Activated T-helper 1 cell treated with anti-CD3 and anti-CD28 coated beads, Interleukin-12 subunit alpha, Interleukin-12 subunit beta, Interleukin-2, Interleukin-4 antibody, amounts not matched to agents 30 ng/mL and 10 ng/mL and 1 ng/mL, durations not matched to agents 14 hours and 24 hours and 36 hours (primary cell): ENCODE data around the gene MVP. TPM values are rescaled to one million over a fixed set of nuclear protein-coding genes. Genes with fewer than 3 reads are reported as not detected.
A peak's percentile ranks its signal among the peaks of the same experiment; 100 is the strongest.
"Not testable (repeated sequence)": the region's sequence is repeated elsewhere in the genome, so short reads cannot be mapped to it uniquely, and the experiment has no call there.

ENCODE experiments used
- DNase-seq: peaks from one replicate; pipeline ENCODE4 v3.0.0; 2021; ENCODE audit warnings: low spot score
- H3K27ac Mint-ChIP-seq: one replicate; pipeline ENCODE4 v1.8.0; 2021; ENCODE audit warnings: mild to moderate bottlenecking, mixed read lengths
- H3K27me3 Mint-ChIP-seq: one replicate; pipeline ENCODE4 v1.8.0; 2022; ENCODE audit warnings: mild to moderate bottlenecking, moderate library complexity, mixed read lengths; ENCODE audit not compliant: insufficient read depth
- H3K36me3 Mint-ChIP-seq: one replicate; pipeline ENCODE4 v1.8.0; 2021; ENCODE audit warnings: low read depth, mixed read lengths
- H3K4me1 Mint-ChIP-seq: one replicate; pipeline ENCODE4 v1.8.0; 2021; ENCODE audit warnings: low read depth, mixed read lengths
- H3K4me3 Mint-ChIP-seq: one replicate; pipeline ENCODE4 v1.8.0; 2021; ENCODE audit warnings: mild to moderate bottlenecking, moderate library complexity, mixed read lengths
- H3K9me3 Mint-ChIP-seq: one replicate; pipeline ENCODE4 v1.8.0; 2021; ENCODE audit warnings: mixed read lengths
- intact Hi-C: fragments of 100-400 bp; cut with micrococcal nuclease; formaldehyde crosslinking; loops from one replicate; pipeline ENCODE4 v1.15.1; 2024
- total RNA-seq: library from RNA; stranded (reverse); gene quantifications from 2 replicates; pipeline ENCODE4 v1.2.3, GENCODE V29; 2022

MVP gene
- total RNA-seq, 1 donor from 2014 or later: 124 TPM

DNA sequence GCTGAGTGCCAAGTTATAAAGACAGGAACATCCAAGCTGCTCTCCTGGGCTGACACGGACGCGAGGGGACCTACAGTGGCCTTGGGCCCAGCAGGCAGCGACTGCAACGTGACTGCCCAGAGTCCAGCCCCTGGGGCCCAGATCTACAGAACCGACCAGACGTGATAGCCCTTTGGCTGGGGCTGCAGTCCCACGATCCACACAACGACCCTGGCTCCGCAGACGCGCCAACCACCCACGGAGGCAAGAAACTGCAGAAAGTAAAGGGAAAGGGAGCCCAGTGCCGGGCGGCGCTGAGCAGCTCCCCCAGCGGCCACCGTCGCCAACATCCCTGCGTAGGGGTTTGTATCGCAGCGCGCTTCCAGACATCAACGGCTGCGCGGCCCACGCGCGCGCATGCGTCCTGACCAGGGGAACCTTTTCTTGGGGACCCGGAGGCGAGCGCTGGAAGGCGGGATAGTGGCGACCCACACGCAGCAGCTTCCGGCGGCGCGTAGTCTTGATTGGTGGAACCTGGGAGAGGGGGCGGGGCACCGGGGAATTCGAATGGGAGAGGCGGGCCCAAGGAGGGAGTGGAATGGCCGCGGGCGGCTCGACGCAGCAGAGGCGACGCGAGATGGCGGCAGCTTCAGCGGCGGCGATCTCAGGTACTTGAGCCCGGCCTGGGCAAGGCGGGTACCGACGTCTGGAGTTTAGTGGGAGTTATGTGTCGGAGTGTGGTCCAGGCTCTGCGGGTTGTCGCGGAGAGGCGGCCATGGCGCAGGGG lies 29.9 kb upstream of the MVP start, which contains the start of gene KIF22:
KIF22 (plus strand) TSS at position 569 of the 766 bp plus-strand sequence; CDS start at position 578, 9 bp downstream.
- H3K4me1 Mint-ChIP-seq: peaks cover 45% of the 10 kb centered on the region
- no peaks in the 10 kb centered on the region for H3K27me3 Mint-ChIP-seq
- peak within 1 kb of the TSS; percentile 99 for H3K4me3 Mint-ChIP-seq
- intact Hi-C loops: loop anchor here (1.0 to 5.0 kb wide), 10 partner anchors 15 to 968 kb away; partner anchors contain the start of genes ATXN2L, CDIPT, INO80E and KCTD13
- no peaks in the 10 kb centered on the region for H3K9me3 Mint-ChIP-seq
- H3K36me3 Mint-ChIP-seq: peaks cover 23% of the 10 kb centered on the region
- H3K27ac Mint-ChIP-seq: peak within 1 kb of the TSS; percentile 97
- DNase-seq: peak; percentile 100

DNA sequence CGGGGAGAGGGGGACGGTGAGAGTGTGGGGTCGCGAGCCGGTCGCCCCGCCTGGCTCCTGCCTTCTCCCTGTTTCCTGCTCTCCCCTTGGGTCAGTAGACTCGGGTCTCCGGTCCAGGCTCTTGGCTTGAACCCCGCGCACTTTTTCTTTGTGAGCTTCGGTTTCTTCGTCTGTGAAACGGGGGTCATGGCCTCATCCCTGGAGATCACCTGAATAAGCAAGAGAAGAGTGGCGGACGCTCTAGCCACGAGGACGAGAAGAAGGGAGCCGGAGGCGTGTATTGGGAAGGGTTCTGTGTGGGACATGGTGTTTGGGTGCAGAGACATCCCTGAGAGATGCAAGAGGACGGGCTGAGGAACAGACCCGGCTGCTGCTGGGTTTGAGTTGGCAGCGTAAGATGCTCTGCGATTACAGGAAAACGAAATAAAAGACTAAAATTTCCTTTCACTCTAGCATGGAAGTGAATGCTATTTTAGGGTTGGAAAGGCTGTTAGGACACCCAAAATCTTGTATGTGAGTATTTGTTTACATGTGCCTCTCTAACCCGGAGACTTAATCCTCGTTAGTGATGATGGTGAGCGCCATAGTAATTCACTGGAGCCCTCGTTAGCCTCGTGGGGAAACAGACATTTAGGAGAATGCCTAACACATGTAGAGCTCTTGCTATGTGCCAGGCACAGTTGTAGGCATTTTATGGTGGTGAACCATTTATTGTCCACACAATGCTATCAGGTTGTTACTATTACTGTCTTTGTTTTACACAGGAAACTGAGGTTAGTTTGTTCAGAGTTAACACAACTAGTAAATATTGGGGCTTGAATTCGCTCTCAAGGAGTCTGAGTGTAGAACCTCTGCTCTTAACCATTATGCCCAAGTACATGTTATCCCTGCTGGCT lies 29.1 kb upstream of the MVP start:
- Mint-ChIP-seq H3K9me3 (no peaks in the 10 kb centered on the region), H3K27me3 (no peaks in the 10 kb centered on the region), H3K4me3 (peak overlapping the region; percentile 99), H3K36me3 (peaks cover 24% of the 10 kb centered on the region), H3K4me1 (peaks cover 41% of the 10 kb centered on the region), H3K27ac (peak overlapping the region; percentile 97)
- intact Hi-C loops: loop anchor here (1.0 to 5.0 kb wide), 10 partner anchors 14 to 969 kb away; partner anchors contain the start of genes ATXN2L, CDIPT, INO80E and KCTD13
- DNase-seq: no peak

DNA sequence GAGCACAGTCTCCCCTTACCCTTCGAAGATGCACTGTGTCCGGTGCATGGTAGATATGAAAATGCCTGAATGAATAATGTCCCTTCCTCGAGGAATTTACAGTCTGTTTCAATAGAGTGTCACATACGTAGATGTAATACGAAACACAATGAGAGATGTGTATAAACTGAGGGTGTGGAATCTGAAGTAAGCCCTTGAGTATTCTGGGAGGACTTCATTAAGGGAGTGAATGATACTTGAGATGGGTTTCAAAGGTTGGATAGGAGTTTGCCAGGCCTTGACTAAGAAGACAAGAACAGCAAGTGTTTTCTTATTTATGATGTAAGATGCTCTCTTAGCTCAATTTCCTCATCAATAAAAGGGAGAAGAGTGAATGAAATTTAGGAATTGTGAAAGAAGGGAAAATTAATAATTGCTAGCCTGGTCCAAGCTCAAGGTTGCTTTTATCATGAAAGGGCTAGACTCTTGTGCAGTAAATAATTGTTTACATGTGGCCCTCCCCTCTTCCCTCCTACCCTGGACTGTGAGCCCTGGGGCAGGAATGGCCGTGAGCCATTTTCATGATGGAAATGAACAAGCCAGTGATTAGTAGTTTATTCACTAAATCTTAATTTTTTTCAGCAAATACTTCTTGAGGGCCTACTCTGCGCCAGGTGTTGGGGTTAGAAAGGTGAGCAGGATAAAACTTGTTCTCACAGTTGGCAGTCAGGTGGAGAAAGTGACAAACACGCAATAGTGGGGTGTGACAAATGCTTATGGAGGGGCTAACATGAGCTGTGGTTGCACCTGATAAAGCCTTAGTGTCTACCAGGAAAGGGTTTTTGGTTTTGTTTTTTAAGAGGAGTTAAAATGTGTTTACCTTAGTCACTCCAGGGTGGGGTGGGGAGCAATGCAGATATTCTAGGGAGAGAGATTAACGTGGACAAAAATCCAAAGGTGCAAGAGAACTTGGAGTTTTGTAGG lies 28.1 kb upstream of the MVP start:
- H3K36me3 Mint-ChIP-seq: peaks cover 30% of the 10 kb centered on the region
- H3K4me3 Mint-ChIP-seq: peak overlapping the region; percentile 99
- H3K9me3 Mint-ChIP-seq: no peaks in the 10 kb centered on the region
- no peaks in the 10 kb centered on the region for H3K27me3 Mint-ChIP-seq
- peak overlapping the region; percentile 97 for H3K27ac Mint-ChIP-seq
- H3K4me1 Mint-ChIP-seq: peaks cover 41% of the 10 kb centered on the region
- no peak for DNase-seq
- intact Hi-C loops: loop anchor here (2.0 to 5.0 kb wide), 3 partner anchors 53 to 970 kb away; partner anchors contain the start of gene ATXN2L

DNA sequence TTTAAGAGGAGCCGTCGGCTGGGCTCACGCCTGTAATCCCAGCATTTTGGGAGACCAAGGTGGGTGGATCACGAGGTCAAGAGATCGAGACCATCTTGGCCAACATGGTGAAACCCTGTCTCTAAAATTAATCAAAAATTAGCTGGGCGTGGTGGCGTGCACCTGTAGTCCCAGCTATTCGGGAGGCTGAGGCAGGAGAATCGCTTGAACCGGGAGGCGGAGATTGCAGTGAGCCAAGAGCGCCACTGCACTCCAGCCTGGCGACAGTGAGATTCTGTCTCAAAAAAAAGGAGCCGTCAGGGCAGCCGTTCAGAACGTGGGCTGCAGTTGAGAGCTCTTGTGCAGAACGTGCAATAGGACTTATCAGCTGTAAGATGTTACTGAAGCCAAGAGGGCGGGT lies 27.1 kb upstream of the MVP start:
- Mint-ChIP-seq H3K36me3 (peaks cover 38% of the 10 kb centered on the region), H3K4me1 (peaks cover 41% of the 10 kb centered on the region), H3K27ac (peak overlapping the region; percentile 49), H3K4me3 (peak overlapping the region; percentile 99)
- H3K27me3 Mint-ChIP-seq, H3K9me3 Mint-ChIP-seq, DNase-seq: not testable (repeated sequence)
- intact Hi-C loops: loop anchor here (5.0 kb wide), 1 partner anchor 971 kb away; the partner anchor contains the start of gene ATXN2L

DNA sequence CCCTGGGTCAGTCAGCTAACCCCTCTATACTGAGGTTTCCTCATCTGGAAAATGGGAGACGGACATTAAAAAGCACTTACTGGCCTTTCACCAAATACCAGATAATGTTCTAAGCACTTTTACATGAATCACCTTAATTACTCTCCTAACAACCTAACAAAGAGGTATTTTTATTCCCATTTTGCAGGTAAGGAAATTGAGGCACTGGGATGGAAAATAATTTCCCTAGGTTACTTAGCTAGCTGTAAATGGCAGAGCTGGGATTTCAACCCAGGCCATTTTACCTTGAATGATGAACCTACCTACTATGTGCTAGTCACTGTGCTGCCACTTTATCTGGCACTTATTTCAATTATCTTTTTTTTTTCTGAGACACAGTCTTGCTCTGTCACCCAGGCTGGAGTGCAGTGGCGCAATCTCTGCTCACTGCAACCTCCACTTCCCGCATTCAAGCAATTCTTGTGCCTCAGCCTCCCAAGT lies 26.0 kb upstream of the MVP start:
- Mint-ChIP-seq H3K27ac (peak overlapping the region; percentile 13), H3K4me3 (no peak overlapping the region), H3K27me3 (no peaks in the 10 kb centered on the region), H3K9me3 (no peaks in the 10 kb centered on the region), H3K36me3 (peaks cover 49% of the 10 kb centered on the region), H3K4me1 (peaks cover 41% of the 10 kb centered on the region)
- no peak for DNase-seq
- intact Hi-C loops: loop anchor here (5.0 kb wide), 1 partner anchor 972 kb away; the partner anchor contains the start of gene ATXN2L

DNA sequence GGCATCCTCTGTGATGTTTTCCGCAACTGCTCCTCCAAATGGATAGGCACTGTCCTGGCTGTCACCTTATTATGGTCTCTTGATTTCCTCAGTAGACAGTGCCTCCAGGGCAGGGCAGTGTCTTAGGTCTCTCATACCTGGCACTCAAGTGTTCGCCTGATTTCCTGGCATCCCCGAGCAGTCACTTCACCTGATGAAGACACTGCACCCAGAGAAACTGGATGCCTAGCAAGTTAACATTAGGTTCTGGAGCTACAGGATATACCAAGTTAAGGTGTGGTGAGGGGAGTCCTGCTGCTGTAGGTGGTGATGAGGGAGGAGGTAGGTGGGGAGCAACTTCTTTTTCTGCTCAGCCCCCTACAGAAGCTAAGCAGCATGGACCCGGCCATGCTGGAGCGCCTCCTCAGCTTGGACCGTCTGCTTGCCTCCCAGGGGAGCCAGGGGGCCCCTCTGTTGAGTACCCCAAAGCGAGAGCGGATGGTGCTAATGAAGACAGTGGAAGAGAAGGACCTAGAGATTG lies 17.8 kb upstream of the MVP start:
- Mint-ChIP-seq H3K27me3 (no peaks in the 10 kb centered on the region), H3K27ac (peak overlapping the region; percentile 53), H3K9me3 (no peaks in the 10 kb centered on the region), H3K36me3 (peaks cover 51% of the 10 kb centered on the region), H3K4me3 (peak overlapping the region; percentile 63), H3K4me1 (peaks cover 26% of the 10 kb centered on the region)
- DNase-seq: no peak
- intact Hi-C loops: no loop called here

DNA sequence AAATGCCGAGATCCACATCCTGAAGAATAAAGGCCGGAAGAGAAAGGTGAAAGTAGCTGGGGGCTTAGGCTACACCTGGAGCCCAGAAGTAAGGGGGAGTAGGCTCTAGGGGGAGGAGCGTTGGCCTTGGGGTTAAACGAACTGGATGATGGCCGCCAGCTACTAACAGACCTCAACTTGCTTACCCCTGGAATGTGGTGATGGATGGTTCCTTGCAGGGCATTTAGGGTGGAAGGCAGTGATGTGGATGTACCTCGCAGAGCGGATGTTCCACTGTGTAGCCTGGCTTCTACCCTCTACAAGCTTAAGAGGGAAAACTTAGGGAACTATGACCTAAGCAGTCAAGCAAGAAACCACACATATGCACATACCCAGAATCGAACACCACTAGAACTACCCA lies 16.2 kb upstream of the MVP start:
- intact Hi-C loops: loop anchor here (2.0 kb wide), 1 partner anchor 17 kb away; the partner anchor contains the start of gene MVP
- no peaks in the 10 kb centered on the region for H3K27me3 Mint-ChIP-seq
- peaks cover 47% of the 10 kb centered on the region for H3K36me3 Mint-ChIP-seq
- DNase-seq: no peak
- peaks cover 37% of the 10 kb centered on the region for H3K4me1 Mint-ChIP-seq
- peak overlapping the region; percentile 100 for H3K4me3 Mint-ChIP-seq
- H3K9me3 Mint-ChIP-seq: no peaks in the 10 kb centered on the region
- peak overlapping the region; percentile 94 for H3K27ac Mint-ChIP-seq

DNA sequence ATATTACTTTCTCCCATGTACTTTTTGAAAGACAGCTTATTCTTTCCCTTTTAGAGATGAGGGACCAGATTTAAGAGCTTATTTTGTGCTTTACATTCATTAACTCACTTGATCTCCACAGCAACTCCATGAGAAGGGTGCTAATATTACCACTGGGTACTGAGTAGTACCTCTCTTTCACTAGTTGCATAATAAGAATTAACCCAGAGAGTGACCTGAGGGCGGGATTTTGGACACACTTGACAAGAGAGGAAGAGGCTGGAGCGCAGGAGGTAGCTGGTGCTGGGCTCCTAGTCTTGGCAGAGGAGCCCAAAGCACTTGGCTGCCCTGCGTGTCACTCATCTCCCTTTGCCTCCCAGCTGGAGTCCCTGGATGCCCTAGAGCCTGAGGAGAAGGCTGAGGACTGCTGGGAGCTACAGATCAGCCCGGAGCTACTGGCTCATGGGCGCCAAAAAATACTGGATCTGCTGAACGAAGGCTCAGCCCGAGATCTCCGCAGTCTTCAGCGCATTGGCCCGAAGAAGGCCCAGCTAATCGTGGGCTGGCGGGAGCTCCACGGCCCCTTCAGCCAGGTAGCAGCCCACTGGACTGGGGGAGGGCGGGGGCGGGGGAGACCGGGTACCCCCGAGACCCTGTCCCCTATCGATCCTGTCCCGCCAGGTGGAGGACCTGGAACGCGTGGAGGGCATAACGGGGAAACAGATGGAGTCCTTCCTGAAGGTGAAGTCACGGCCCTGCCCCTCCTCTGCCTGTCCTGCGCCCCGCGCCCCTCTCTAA lies 15.6 kb upstream of the MVP start:
- intact Hi-C loops: loop anchor here (1.0 to 5.0 kb wide), 14 partner anchors 12 to 982 kb away; partner anchors contain the start of genes ALDOA, ATXN2L, C16orf54 and C16orf92
- Mint-ChIP-seq H3K4me3 (peak overlapping the region; percentile 100), H3K27ac (peak overlapping the region; percentile 100), H3K4me1 (peaks cover 38% of the 10 kb centered on the region), H3K9me3 (no peaks in the 10 kb centered on the region), H3K27me3 (no peaks in the 10 kb centered on the region), H3K36me3 (peaks cover 43% of the 10 kb centered on the region)
- no peak for DNase-seq

DNA sequence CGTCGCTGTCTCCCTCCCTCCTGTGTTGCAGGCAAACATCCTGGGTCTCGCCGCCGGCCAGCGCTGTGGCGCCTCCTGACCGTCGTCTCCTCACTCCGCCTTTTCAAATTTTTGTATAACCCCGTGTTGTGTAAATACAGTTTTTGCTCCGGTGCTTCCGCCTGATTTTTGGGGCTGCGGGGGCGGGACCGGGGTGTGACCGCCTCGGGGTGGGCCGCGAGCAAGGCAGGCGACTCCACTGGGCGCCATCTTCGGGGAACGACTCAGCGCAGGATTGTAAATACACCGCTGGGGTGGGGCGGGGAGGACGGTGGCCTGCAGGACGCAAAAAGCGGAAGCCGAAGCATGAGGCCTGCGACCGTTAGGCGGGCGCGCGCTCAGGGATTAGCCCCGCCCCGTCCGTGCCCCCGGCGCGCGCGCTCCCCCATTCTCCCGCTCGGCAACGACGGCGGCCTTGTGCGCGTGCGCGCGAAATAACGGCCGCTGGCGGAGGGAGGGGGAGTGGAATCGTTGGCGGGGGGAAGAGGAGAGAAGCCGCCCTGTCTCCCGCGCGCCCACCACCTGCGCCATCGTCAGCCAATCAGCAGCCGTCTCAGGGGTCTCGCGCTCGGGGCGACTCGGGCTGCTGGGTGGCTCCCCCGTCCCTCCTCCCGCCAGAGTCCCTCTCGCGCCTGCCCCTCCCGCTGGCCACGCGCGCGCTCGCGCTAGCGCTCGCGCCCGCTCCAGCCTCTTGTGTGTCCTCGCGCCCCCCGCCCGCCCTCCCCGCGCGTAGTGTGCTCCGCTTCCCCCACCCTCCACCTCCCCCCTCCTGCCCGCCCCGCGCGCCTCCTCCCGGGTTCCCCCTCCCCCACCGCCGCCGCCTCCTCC lies 14.8 kb upstream of the MVP start:
- peaks cover 48% of the 10 kb centered on the region for H3K36me3 Mint-ChIP-seq
- peak overlapping the region; percentile 100 for H3K27ac Mint-ChIP-seq
- no peaks in the 10 kb centered on the region for H3K9me3 Mint-ChIP-seq
- intact Hi-C loops: loop anchor here (1.0 to 5.0 kb wide), 14 partner anchors 11 to 983 kb away; partner anchors contain the start of genes ALDOA, ATXN2L, C16orf54 and C16orf92
- H3K4me3 Mint-ChIP-seq: peak overlapping the region; percentile 100
- peaks cover 41% of the 10 kb centered on the region for H3K4me1 Mint-ChIP-seq
- no peaks in the 10 kb centered on the region for H3K27me3 Mint-ChIP-seq
- DNase-seq: peak; percentile 97

DNA sequence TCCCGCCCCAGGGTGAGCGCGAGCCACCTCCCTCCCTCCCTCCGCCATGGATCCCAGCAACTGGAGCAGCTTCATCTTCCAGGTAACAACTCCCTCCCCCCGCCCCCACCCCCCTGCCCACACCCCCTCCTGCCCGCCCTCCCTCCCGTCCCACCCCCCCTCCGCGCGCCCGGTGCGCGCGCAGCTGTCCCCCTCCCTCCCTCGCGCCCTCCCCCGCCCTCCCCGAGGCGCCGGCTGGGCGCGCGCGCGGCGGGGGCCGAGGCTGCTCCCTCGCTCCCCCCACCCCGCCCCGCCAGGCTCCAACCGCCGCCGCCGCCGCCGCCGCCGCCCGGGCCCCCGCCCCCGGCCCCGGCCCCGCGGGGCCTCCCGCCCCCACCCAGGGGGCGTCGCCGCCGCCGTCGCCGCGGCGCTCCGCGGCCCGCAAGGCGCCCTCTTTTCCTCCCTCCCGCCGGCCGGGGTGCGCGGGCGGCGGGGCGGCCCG lies 14.1 kb upstream of the MVP start, which contains the start of gene MAZ:
MAZ (plus strand) TSS at position 431 of the 481 bp plus-strand sequence. CDS start 173 bp downstream, outside the sequence.
- Mint-ChIP-seq H3K27ac (peak within 1 kb of the TSS; percentile 100), H3K4me3 (peak within 1 kb of the TSS; percentile 100), H3K27me3 (no peaks in the 10 kb centered on the region), H3K36me3 (peaks cover 50% of the 10 kb centered on the region), H3K9me3 (no peaks in the 10 kb centered on the region), H3K4me1 (peaks cover 48% of the 10 kb centered on the region)
- intact Hi-C loops: loop anchor here (5.0 kb wide), 9 partner anchors 59 to 984 kb away; partner anchors contain the start of genes ALDOA, ATXN2L, C16orf54 and C16orf92
- DNase-seq: peak; percentile 67
